ENCODE results near the gene AATF. TPM values are rescaled to one million over a fixed set of nuclear protein-coding genes. Genes with fewer than 3 reads are reported as not detected.

The AATF gene
- total RNA-seq, 1 experiment from 2014 or later, result 85.2 TPM

GRCh38 chr17:37082985-37083384 is 134.2 kb downstream of the AATF start:
- H3K4me1 Mint-ChIP-seq (ENCODE audit: insufficient read depth, unreplicated experiment), result no peaks in the 10 kb centered on the region
- H3K36me3 Mint-ChIP-seq (ENCODE audit: insufficient read depth, unreplicated experiment), result peaks cover 51% of the 10 kb centered on the region
- H3K27me3 Mint-ChIP-seq (ENCODE audit: insufficient read depth, unreplicated experiment), result no peaks in the 10 kb centered on the region
- no peak overlapping the region for H3K4me3 Mint-ChIP-seq (ENCODE audit: unreplicated experiment)
- no peaks in the 10 kb centered on the region for H3K9me3 Mint-ChIP-seq (ENCODE audit: unreplicated experiment)
- DNase-seq (ENCODE audit: unreplicated experiment), result no peak
- intact Hi-C loops (cut with micrococcal nuclease), result no loop called here
- H3K27ac Mint-ChIP-seq (ENCODE audit: low read depth, unreplicated experiment), result no peak overlapping the region
- POLR2A ChIA-PET, result interaction anchor here (1.0 kb wide), 1 partner anchor 8 kb away, joined by 3 read pairs; no protein-coding TSS in a partner anchor
- TF ChIP-seq CTCF (IDR thresholded peaks at IDR 0.05; ENCODE audit: unreplicated experiment), result no peak
- CTCF ChIA-PET, result no interaction called here
- BruUV-seq (replicated peaks), result no TSS peak

GRCh38 chr17:37083456-37083855 is 134.7 kb downstream of the AATF start:
- TF ChIP-seq CTCF (IDR thresholded peaks at IDR 0.05; ENCODE audit: unreplicated experiment), result no peak
- Mint-ChIP-seq H3K36me3 (ENCODE audit: insufficient read depth, unreplicated experiment) (peaks cover 56% of the 10 kb centered on the region), H3K4me3 (ENCODE audit: unreplicated experiment) (no peak overlapping the region), H3K27me3 (ENCODE audit: insufficient read depth, unreplicated experiment) (no peaks in the 10 kb centered on the region), H3K27ac (ENCODE audit: low read depth, unreplicated experiment) (no peak overlapping the region), H3K9me3 (ENCODE audit: unreplicated experiment) (no peaks in the 10 kb centered on the region), H3K4me1 (ENCODE audit: insufficient read depth, unreplicated experiment) (no peaks in the 10 kb centered on the region)
- BruUV-seq (replicated peaks), result no TSS peak
- POLR2A ChIA-PET, result no interaction called here
- CTCF ChIA-PET, result no interaction called here
- DNase-seq (ENCODE audit: unreplicated experiment), result no peak
- intact Hi-C loops (cut with micrococcal nuclease), result no loop called here

DNA sequence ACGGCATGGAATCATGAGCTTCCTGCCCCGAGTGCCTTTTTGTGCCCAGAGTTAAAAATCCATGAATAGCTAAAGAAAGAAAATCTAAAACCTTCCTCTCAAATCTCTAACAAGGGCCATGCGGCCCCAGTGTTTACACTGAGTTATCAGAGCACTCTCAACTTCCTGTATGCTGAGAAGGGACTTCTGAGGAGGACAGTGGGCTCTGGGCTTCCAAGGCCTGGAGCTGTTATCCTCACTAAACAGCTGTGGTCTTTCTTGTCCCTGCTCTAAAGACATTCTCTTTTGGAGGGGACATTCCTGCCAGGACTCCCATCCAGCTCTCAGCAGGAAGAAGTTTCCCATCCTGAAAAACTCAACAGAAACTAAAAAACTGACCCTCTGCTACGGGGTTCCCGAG is 135.6 kb downstream of the AATF start:
- Mint-ChIP-seq H3K9me3 (ENCODE audit: unreplicated experiment) (no peaks in the 10 kb centered on the region), H3K36me3 (ENCODE audit: insufficient read depth, unreplicated experiment) (peaks cover 62% of the 10 kb centered on the region), H3K27ac (ENCODE audit: low read depth, unreplicated experiment) (no peak overlapping the region), H3K4me1 (ENCODE audit: insufficient read depth, unreplicated experiment) (no peaks in the 10 kb centered on the region), H3K4me3 (ENCODE audit: unreplicated experiment) (no peak overlapping the region), H3K27me3 (ENCODE audit: insufficient read depth, unreplicated experiment) (no peaks in the 10 kb centered on the region)
- CTCF ChIA-PET, result interaction anchor here (0.8 kb wide), 1 partner anchor 36 kb away, joined by 4 read pairs; no protein-coding TSS in a partner anchor
- TF ChIP-seq CTCF (IDR thresholded peaks at IDR 0.05; ENCODE audit: unreplicated experiment), result no peak
- POLR2A ChIA-PET, result interaction anchor here (1.0 kb wide), 1 partner anchor 59 kb away, joined by 3 read pairs; no protein-coding TSS in a partner anchor
- no TSS peak for BruUV-seq (replicated peaks)
- intact Hi-C loops (cut with micrococcal nuclease), result no loop called here
- no peak for DNase-seq (ENCODE audit: unreplicated experiment)

GRCh38 chr17:37086334-37086733 is 137.6 kb downstream of the AATF start:
- no peak for TF ChIP-seq CTCF (IDR thresholded peaks at IDR 0.05; ENCODE audit: unreplicated experiment)
- DNase-seq (ENCODE audit: unreplicated experiment), result no peak
- intact Hi-C loops (cut with micrococcal nuclease), result no loop called here
- H3K27ac Mint-ChIP-seq (ENCODE audit: low read depth, unreplicated experiment), result no peak overlapping the region
- ChIA-PET CTCF (interaction anchor here (1.6 kb wide), 1 partner anchor 458 kb away, joined by 3 read pairs; no protein-coding TSS in a partner anchor), POLR2A (interaction anchor here (1.5 kb wide), 1 partner anchor 20 kb away, joined by 4 read pairs; no protein-coding TSS in a partner anchor)
- H3K36me3 Mint-ChIP-seq (ENCODE audit: insufficient read depth, unreplicated experiment), result peaks cover 69% of the 10 kb centered on the region
- no peaks in the 10 kb centered on the region for H3K9me3 Mint-ChIP-seq (ENCODE audit: unreplicated experiment)
- H3K27me3 Mint-ChIP-seq (ENCODE audit: insufficient read depth, unreplicated experiment), result no peaks in the 10 kb centered on the region
- no peak overlapping the region for H3K4me3 Mint-ChIP-seq (ENCODE audit: unreplicated experiment)
- no peaks in the 10 kb centered on the region for H3K4me1 Mint-ChIP-seq (ENCODE audit: insufficient read depth, unreplicated experiment)
- BruUV-seq (replicated peaks), result no TSS peak
